HEK293 (cell line): ENCODE results near the gene PKP4.

Experiments
- CTCF ChIA-PET: fragments of 350-600 bp; formaldehyde crosslinking; extraction: SDS; loops from one replicate; lab custom pipeline; 2021; ENCODE audit warnings: antibody characterized with exemption; lab: Yijun Ruan, JAX
- POLR2A ChIA-PET: fragments of 300-600 bp; formaldehyde crosslinking; extraction: SDS; loops from one replicate; lab custom pipeline; 2020; ENCODE audit warnings: antibody characterized with exemption, inconsistent platforms; lab: Yijun Ruan, JAX
- H3K27ac ChIP-seq: fragments of 200-500 bp; sonication (Bioruptor generic); 2 replicates; pipeline ENCODE4 v1.5.1; 2014; ENCODE audit warnings: low read depth, low read length, control low read depth, inconsistent platforms; ENCODE audit errors: extremely low read depth
- H3K36me3 ChIP-seq, 2 experiments: fragments of 200-500 bp in 1 of 2; sonication (Bioruptor generic) in 1 of 2; 1 replicate in 1 of 2; 2 replicates in 1 of 2; pipeline ENCODE4 v1.5.1; 2014 to 2017; ENCODE audit warnings: inconsistent platforms in 2 of 2, low read length in 2 of 2; ENCODE audit not compliant: control insufficient read depth in 2 of 2, insufficient read depth in 1 of 2
- H3K4me1 ChIP-seq: fragments of 200-500 bp; sonication (Bioruptor generic); 2 replicates; pipeline ENCODE4 v1.5.1; 2014; ENCODE audit warnings: mild to moderate bottlenecking, low read length, inconsistent platforms; ENCODE audit not compliant: control insufficient read depth, insufficient read depth
- H3K4me3 ChIP-seq: 2 replicates; pipeline ENCODE4 v1.5.1; 2011; ENCODE audit warnings: low read depth, mild to moderate bottlenecking, control low read depth, low read length, moderate library complexity
- H3K9me3 ChIP-seq: fragments of 200-500 bp; sonication (Bioruptor generic); 2 replicates; pipeline ENCODE4 v1.5.1; 2014; ENCODE audit warnings: low read depth, low read length, inconsistent platforms; ENCODE audit not compliant: control insufficient read depth, insufficient read depth
- HOXC10 ChIP-seq: sonication (generic); formaldehyde crosslinking; IDR thresholded peaks from 2 replicates; pipeline ENCODE4 v1.8.1; 2023; ENCODE audit warnings: mild to moderate bottlenecking, missing genetic modification reagents
- KLF10 ChIP-seq: fragments of 450-650 bp; IDR thresholded peaks from 2 replicates; pipeline ENCODE4 v1.5.1; 2018; ENCODE audit warnings: missing biosample characterization, mild to moderate bottlenecking, missing genetic modification characterization
- KLF7 ChIP-seq: fragments of 450-650 bp; formaldehyde crosslinking; IDR thresholded peaks from 2 replicates; pipeline ENCODE4 v1.5.1; 2016; ENCODE audit warnings: missing biosample characterization, missing genetic modification characterization, borderline replicate concordance
- SETDB1 ChIP-seq: IDR thresholded peaks from one replicate; pipeline ENCODE4 v1.6.1; 2017; ENCODE audit warnings: mild to moderate bottlenecking, low read length, moderate library complexity, mixed read lengths; ENCODE audit not compliant: insufficient read length
- ZBTB20 ChIP-seq: fragments of 450-650 bp; formaldehyde crosslinking; IDR thresholded peaks from 2 replicates; pipeline ENCODE4 v1.5.1; 2016; ENCODE audit warnings: missing biosample characterization, missing genetic modification characterization
- ZBTB48 ChIP-seq: fragments of 450-650 bp; formaldehyde crosslinking; IDR thresholded peaks from 2 replicates; pipeline ENCODE4 v1.5.1; 2016; ENCODE audit warnings: missing biosample characterization, missing genetic modification characterization
- ZIC2 ChIP-seq: fragments of 450-650 bp; formaldehyde crosslinking; IDR thresholded peaks from 2 replicates; pipeline ENCODE4 v1.5.1; 2016; ENCODE audit warnings: missing biosample characterization, missing genetic modification characterization
- ZNF114 ChIP-seq: fragments of 450-650 bp; formaldehyde crosslinking; IDR thresholded peaks from 2 replicates; pipeline ENCODE4 v1.5.0; 2017; ENCODE audit warnings: missing biosample characterization, missing genetic modification characterization
- ZNF140 ChIP-seq: fragments of 450-650 bp; formaldehyde crosslinking; IDR thresholded peaks from 2 replicates; pipeline ENCODE4 v1.5.1; 2016; ENCODE audit warnings: missing biosample characterization, missing genetic modification characterization
- ZNF184 ChIP-seq: fragments of 450-650 bp; IDR thresholded peaks from 2 replicates; pipeline ENCODE4 v1.5.1; 2018; ENCODE audit warnings: missing biosample characterization, mild to moderate bottlenecking, missing genetic modification characterization
- ZNF202 ChIP-seq: fragments of 450-650 bp; formaldehyde crosslinking; IDR thresholded peaks from 2 replicates; pipeline ENCODE4 v1.5.1; 2016; ENCODE audit warnings: missing biosample characterization, missing genetic modification characterization, borderline replicate concordance
- ZNF211 ChIP-seq: fragments of 450-650 bp; formaldehyde crosslinking; IDR thresholded peaks from 2 replicates; pipeline ENCODE4 v1.5.1; 2016; ENCODE audit warnings: low read depth, missing biosample characterization, missing genetic modification characterization
- ZNF221 ChIP-seq: fragments of 450-650 bp; formaldehyde crosslinking; IDR thresholded peaks from 2 replicates; pipeline ENCODE4 v1.5.1; 2017; ENCODE audit warnings: missing biosample characterization, missing genetic modification characterization, borderline replicate concordance
- ZNF311 ChIP-seq: fragments of 450-650 bp; formaldehyde crosslinking; IDR thresholded peaks from 2 replicates; pipeline ENCODE4 v1.5.1; 2017; ENCODE audit warnings: missing biosample characterization, missing genetic modification characterization, borderline replicate concordance
- ZNF324 ChIP-seq: fragments of 450-650 bp; formaldehyde crosslinking; IDR thresholded peaks from 2 replicates; pipeline ENCODE4 v1.5.1; 2016; ENCODE audit warnings: missing biosample characterization, missing genetic modification characterization
- ZNF416 ChIP-seq: fragments of 450-650 bp; formaldehyde crosslinking; IDR thresholded peaks from 2 replicates; pipeline ENCODE4 v1.5.1; 2016; ENCODE audit warnings: missing biosample characterization, missing genetic modification characterization
- ZNF514 ChIP-seq: fragments of 450-650 bp; formaldehyde crosslinking; IDR thresholded peaks from 2 replicates; pipeline ENCODE4 v1.5.1; 2016; ENCODE audit warnings: missing biosample characterization, missing genetic modification characterization
- ZNF529 ChIP-seq: fragments of 450-650 bp; formaldehyde crosslinking; IDR thresholded peaks from 2 replicates; pipeline ENCODE4 v1.5.1; 2017; ENCODE audit warnings: missing genetic modification characterization, missing biosample characterization; ENCODE audit not compliant: insufficient replicate concordance
- ZNF654 ChIP-seq: fragments of 450-650 bp; formaldehyde crosslinking; IDR thresholded peaks from 2 replicates; pipeline ENCODE4 v1.5.1; 2016; ENCODE audit warnings: low read depth, missing biosample characterization, missing genetic modification characterization
- ZNF677 ChIP-seq: fragments of 450-650 bp; IDR thresholded peaks from 2 replicates; pipeline ENCODE4 v1.5.0; 2018; ENCODE audit warnings: missing biosample characterization, mild to moderate bottlenecking, missing genetic modification characterization, moderate library complexity
- ZNF701 ChIP-seq: fragments of 450-650 bp; formaldehyde crosslinking; IDR thresholded peaks from 2 replicates; pipeline ENCODE4 v1.5.1; 2016; ENCODE audit warnings: missing biosample characterization, missing genetic modification characterization
- ZNF792 ChIP-seq: fragments of 450-650 bp; formaldehyde crosslinking; IDR thresholded peaks from 2 replicates; pipeline ENCODE4 v1.5.1; 2016; ENCODE audit warnings: missing biosample characterization, missing genetic modification characterization
- ZSCAN30 ChIP-seq: fragments of 450-650 bp; IDR thresholded peaks from 2 replicates; pipeline ENCODE4 v1.5.1; 2018; ENCODE audit warnings: missing biosample characterization, mild to moderate bottlenecking, missing genetic modification characterization, moderate library complexity
- TF ChIP-seq, protein P1 (sequence below): fragments of 450-650 bp; formaldehyde crosslinking; IDR thresholded peaks from 2 replicates; pipeline ENCODE4 v1.5.1; 2017; ENCODE audit warnings: missing biosample characterization, missing genetic modification characterization
- TF ChIP-seq, protein P2 (sequence below): fragments of 450-650 bp; formaldehyde crosslinking; IDR thresholded peaks from 2 replicates; pipeline ENCODE4 v1.5.1; 2016; ENCODE audit warnings: missing biosample characterization, missing genetic modification characterization, borderline replicate concordance
- TF ChIP-seq, protein P3 (sequence below): fragments of 450-650 bp; formaldehyde crosslinking; IDR thresholded peaks from 2 replicates; pipeline ENCODE4 v1.5.1; 2016; ENCODE audit warnings: missing biosample characterization, missing genetic modification characterization
- TF ChIP-seq, protein P4 (sequence below): fragments of 450-650 bp; formaldehyde crosslinking; IDR thresholded peaks from 2 replicates; pipeline ENCODE4 v1.5.1; 2016; ENCODE audit warnings: missing biosample characterization, missing genetic modification characterization

The PKP4 gene

DNA sequence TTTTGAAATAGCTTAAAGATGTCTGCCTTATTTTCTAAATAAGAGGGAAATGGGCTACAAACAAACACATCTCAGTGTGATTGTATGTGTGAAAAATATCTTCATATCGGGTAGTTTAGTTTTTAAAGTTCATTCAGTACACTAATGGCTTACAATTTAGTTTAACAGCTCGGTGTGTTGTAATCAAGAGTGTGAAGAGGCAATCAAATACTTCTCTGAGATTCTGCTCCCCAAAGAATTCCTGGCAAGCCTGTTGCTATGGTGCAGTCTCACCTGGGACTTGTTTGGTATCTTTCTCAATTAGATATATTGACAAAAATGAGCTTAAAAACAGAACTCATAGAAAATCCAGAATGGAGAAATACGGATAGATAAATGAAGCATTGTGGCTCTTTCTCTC is 99.4 kb downstream of the PKP4 start (continued):
- TF ChIP-seq ZNF211 (tag by site-specific recombination) (no peak), ZBTB48 (no peak), ZNF416 (no peak)
- TF ChIP-seq, protein P1, sequence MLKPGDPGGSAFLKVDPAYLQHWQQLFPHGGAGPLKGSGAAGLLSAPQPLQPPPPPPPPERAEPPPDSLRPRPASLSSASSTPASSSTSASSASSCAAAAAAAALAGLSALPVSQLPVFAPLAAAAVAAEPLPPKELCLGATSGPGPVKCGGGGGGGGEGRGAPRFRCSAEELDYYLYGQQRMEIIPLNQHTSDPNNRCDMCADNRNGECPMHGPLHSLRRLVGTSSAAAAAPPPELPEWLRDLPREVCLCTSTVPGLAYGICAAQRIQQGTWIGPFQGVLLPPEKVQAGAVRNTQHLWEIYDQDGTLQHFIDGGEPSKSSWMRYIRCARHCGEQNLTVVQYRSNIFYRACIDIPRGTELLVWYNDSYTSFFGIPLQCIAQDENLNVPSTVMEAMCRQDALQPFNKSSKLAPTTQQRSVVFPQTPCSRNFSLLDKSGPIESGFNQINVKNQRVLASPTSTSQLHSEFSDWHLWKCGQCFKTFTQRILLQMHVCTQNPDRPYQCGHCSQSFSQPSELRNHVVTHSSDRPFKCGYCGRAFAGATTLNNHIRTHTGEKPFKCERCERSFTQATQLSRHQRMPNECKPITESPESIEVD (tag by site-specific recombination) = no peak

DNA sequence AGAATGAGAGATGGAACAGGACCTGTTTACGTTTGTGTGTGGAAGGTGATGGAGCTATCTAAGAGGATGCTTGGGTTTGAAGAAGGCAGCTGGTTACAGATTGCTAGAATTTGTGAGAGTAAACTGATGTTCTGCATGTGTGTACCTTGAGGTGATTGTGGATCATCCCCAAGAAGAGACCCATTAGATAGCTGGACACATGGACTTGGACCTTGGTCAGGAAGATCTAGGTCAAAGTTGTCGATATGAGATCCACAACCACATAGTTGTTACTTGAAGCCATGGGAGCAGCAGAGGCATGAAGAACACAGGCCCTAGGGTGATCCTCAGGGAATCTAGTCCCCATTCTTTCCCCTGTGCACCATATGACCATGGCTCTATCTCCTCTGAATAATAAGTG is 101.0 kb downstream of the PKP4 start:
- no peaks in the 10 kb centered on the region for H3K4me1 ChIP-seq
- H3K4me3 ChIP-seq = no peak overlapping the region
- H3K9me3 ChIP-seq = no peaks in the 10 kb centered on the region
- no peaks in the 10 kb centered on the region for H3K36me3 ChIP-seq
- no peak overlapping the region for H3K27ac ChIP-seq
- POLR2A ChIA-PET = no interaction called here
- TF ChIP-seq ZIC2 (tag by site-specific recombination) = no peak
- TF ChIP-seq ZBTB20 (tag by site-specific recombination) = no peak
- no peak for TF ChIP-seq ZNF184 (tag by site-specific recombination)
- TF ChIP-seq ZNF654 (tag by site-specific recombination) = no peak
- TF ChIP-seq ZSCAN30 (tag by site-specific recombination) = no peak
- no peak for TF ChIP-seq ZNF324 (tag by site-specific recombination)
- TF ChIP-seq ZNF701 (tag by site-specific recombination) = no peak
- TF ChIP-seq ZNF202 (tag by site-specific recombination) = no peak
- no peak for TF ChIP-seq ZNF529
- TF ChIP-seq ZNF677 (tag by site-specific recombination) = no peak
- TF ChIP-seq, protein P2, sequence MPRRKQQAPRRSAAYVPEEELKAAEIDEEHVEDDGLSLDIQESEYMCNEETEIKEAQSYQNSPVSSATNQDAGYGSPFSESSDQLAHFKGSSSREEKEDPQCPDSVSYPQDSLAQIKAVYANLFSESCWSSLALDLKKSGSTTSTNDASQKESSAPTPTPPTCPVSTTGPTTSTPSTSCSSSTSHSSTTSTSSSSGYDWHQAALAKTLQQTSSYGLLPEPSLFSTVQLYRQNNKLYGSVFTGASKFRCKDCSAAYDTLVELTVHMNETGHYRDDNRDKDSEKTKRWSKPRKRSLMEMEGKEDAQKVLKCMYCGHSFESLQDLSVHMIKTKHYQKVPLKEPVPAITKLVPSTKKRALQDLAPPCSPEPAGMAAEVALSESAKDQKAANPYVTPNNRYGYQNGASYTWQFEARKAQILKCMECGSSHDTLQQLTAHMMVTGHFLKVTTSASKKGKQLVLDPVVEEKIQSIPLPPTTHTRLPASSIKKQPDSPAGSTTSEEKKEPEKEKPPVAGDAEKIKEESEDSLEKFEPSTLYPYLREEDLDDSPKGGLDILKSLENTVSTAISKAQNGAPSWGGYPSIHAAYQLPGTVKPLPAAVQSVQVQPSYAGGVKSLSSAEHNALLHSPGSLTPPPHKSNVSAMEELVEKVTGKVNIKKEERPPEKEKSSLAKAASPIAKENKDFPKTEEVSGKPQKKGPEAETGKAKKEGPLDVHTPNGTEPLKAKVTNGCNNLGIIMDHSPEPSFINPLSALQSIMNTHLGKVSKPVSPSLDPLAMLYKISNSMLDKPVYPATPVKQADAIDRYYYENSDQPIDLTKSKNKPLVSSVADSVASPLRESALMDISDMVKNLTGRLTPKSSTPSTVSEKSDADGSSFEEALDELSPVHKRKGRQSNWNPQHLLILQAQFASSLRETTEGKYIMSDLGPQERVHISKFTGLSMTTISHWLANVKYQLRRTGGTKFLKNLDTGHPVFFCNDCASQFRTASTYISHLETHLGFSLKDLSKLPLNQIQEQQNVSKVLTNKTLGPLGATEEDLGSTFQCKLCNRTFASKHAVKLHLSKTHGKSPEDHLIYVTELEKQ (tag by site-specific recombination) = no peak
- TF ChIP-seq, protein P3, sequence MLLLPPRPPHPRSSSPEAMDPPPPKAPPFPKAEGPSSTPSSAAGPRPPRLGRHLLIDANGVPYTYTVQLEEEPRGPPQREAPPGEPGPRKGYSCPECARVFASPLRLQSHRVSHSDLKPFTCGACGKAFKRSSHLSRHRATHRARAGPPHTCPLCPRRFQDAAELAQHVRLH = no peak
- CTCF ChIA-PET = no interaction called here

DNA sequence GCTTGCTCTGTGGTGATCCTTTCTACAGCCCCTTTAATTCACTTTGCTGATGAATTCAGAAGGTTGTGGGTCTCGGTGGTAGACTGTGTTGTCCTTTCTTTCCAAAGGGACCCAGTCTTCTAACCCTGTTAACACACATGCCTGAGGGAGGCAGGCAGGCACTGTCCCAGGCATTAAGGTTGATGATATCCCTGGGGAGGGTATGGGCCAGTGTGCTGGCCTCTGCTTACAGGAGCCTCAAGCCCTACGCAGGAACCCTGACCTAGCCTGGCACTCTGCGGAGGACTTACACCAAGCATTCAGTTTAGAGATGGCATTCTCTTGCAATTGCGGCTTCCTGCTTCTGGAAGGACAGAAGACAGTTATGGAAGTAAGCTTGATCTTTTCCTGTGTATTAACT is 102.5 kb downstream of the PKP4 start:
- ChIA-PET POLR2A (no interaction called here), CTCF (interaction anchor here (0.6 kb wide), 1 partner anchor 10 kb away, joined by 4 read pairs; no protein-coding TSS in a partner anchor)
- Histone ChIP-seq H3K9me3 (no peaks in the 10 kb centered on the region), H3K27ac (no peak overlapping the region), H3K36me3 (no peaks in the 10 kb centered on the region), H3K4me1 (no peaks in the 10 kb centered on the region), H3K4me3 (no peak overlapping the region)
- TF ChIP-seq ZNF221 (tag by site-specific recombination) (no peak), HOXC10 (CRISPR knock-in tag) (no peak), ZNF114 (tag by site-specific recombination) (no peak), ZNF514 (no peak), ZNF202 (tag by site-specific recombination) (no peak), KLF10 (no peak), ZNF792 (tag by site-specific recombination) (no peak), SETDB1 (no peak), KLF7 (tag by site-specific recombination) (no peak), ZNF311 (tag by site-specific recombination) (no peak), ZNF140 (tag by site-specific recombination) (no peak)
- TF ChIP-seq, protein P4, sequence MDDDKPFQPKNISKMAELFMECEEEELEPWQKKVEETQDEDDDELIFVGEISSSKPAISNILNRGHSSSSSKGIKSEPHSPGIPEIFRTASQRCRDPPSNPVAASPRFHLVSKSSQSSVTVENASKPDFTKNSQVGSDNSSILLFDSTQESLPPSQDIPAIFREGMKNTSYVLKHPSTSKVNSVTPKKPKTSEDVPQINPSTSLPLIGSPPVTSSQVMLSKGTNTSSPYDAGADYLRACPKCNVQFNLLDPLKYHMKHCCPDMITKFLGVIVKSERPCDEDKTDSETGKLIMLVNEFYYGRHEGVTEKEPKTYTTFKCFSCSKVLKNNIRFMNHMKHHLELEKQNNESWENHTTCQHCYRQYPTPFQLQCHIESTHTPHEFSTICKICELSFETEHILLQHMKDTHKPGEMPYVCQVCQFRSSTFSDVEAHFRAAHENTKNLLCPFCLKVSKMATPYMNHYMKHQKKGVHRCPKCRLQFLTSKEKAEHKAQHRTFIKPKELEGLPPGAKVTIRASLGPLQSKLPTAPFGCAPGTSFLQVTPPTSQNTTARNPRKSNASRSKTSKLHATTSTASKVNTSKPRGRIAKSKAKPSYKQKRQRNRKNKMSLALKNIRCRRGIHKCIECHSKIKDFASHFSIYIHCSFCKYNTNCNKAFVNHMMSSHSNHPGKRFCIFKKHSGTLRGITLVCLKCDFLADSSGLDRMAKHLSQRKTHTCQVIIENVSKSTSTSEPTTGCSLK (tag by site-specific recombination) = no peak
